Neural cell (in vitro differentiated cells): ENCODE data around the gene CLIC6. TPM values are rescaled to one million over a fixed set of nuclear protein-coding genes. Genes with fewer than 3 reads are reported as not detected.

ENCODE experiments used
- H2AFZ ChIP-seq: fragments of 200-600, 300-800 bp; sonication (generic), shearing (Covaris generic); 2 replicates; pipeline ENCODE4 v1.6.0; 2014; ENCODE audit warnings: low read depth, mild to moderate bottlenecking, antibody characterized with exemption, low read length, moderate library complexity
- H3F3A ChIP-seq: fragments of 200-600 bp; shearing (Covaris generic); 2 replicates; pipeline ENCODE4 v1.6.1; 2016; ENCODE audit warnings: mild to moderate bottlenecking, moderate library complexity, mixed read lengths, antibody characterized with exemption, low read length; ENCODE audit not compliant: insufficient read depth, poor library complexity, severe bottlenecking
- H3K27ac ChIP-seq: fragments of 200-600, 300-800 bp; sonication (generic), shearing (Covaris generic); 2 replicates; pipeline ENCODE4 v1.5.1; 2014; ENCODE audit warnings: mild to moderate bottlenecking, low read length, moderate library complexity
- H3K27me3 ChIP-seq: fragments of 300-800, 200-600 bp; sonication (generic), shearing (Covaris generic); 2 replicates; pipeline ENCODE4 v1.6.0; 2014; ENCODE audit warnings: mild to moderate bottlenecking, low read depth, low read length, moderate library complexity; ENCODE audit not compliant: insufficient read depth
- H3K36me3 ChIP-seq: fragments of 300-800, 200-600 bp; sonication (generic), shearing (Covaris generic); 2 replicates; pipeline ENCODE4 v1.5.1; 2014; ENCODE audit warnings: mild to moderate bottlenecking, antibody characterized with exemption, low read length, moderate library complexity; ENCODE audit not compliant: insufficient read depth
- H3K4me2 ChIP-seq: fragments of 300-800, 200-600 bp; sonication (generic), shearing (Covaris generic); 2 replicates; pipeline ENCODE4 v1.6.0; 2014; ENCODE audit warnings: mild to moderate bottlenecking, low read length
- H3K4me3 ChIP-seq: fragments of 300-800, 200-600 bp; sonication (generic), shearing (Covaris generic); 2 replicates; pipeline ENCODE4 v1.5.1; 2014; ENCODE audit warnings: mild to moderate bottlenecking, low read length, moderate library complexity
- H3K79me2 ChIP-seq: fragments of 200-600 bp; shearing (Covaris generic); replicated peaks from 2 replicates; pipeline ENCODE4 v1.6.0; 2014; ENCODE audit warnings: mild to moderate bottlenecking, low read length, moderate library complexity; ENCODE audit not compliant: insufficient read depth
- H3K9ac ChIP-seq: fragments of 300-800, 200-600 bp; sonication (generic), shearing (Covaris generic); 2 replicates; pipeline ENCODE4 v1.6.1; 2016; ENCODE audit warnings: mild to moderate bottlenecking, low read length, mixed read lengths
- H3K9me2 ChIP-seq: fragments of 200-600 bp; shearing (Covaris generic); 2 replicates; pipeline ENCODE4 v1.6.1; 2016; ENCODE audit warnings: mild to moderate bottlenecking, low read length, mixed read lengths; ENCODE audit not compliant: insufficient read depth
- H3K9me3 ChIP-seq: fragments of 200-600, 300-800 bp; sonication (generic), shearing (Covaris generic); 2 replicates; pipeline ENCODE4 v1.6.1; 2016; ENCODE audit warnings: mild to moderate bottlenecking, mixed run types, low read length, moderate library complexity, mixed read lengths
- H4K20me1 ChIP-seq: fragments of 200-600 bp; shearing (Covaris generic); 2 replicates; pipeline ENCODE4 v1.6.1; 2016; ENCODE audit warnings: mild to moderate bottlenecking, mixed run types; ENCODE audit not compliant: insufficient read depth
- EP300 ChIP-seq: fragments of 450-650 bp; conservative IDR thresholded peaks from 2 replicates; pipeline ENCODE4 v1.6.1; 2014; ENCODE audit warnings: antibody characterized with exemption, mild to moderate bottlenecking, moderate library complexity; ENCODE audit not compliant: poor library complexity, severe bottlenecking
- EZH2 ChIP-seq: fragments of 200-600, 300-800 bp; shearing (Covaris generic), sonication (generic); IDR thresholded peaks from 2 replicates; pipeline ENCODE4 v1.6.1; 2014; ENCODE audit warnings: antibody characterized with exemption, low read length, borderline replicate concordance, mild to moderate bottlenecking; ENCODE audit not compliant: insufficient read depth, poor library complexity, severe bottlenecking
- MXI1 ChIP-seq: fragments of 450-650 bp; conservative IDR thresholded peaks from 2 replicates; pipeline ENCODE4 v1.6.1; 2014; ENCODE audit warnings: antibody characterized with exemption, mild to moderate bottlenecking; ENCODE audit not compliant: poor library complexity, severe bottlenecking
- POLR2AphosphoS5 ChIP-seq: IDR thresholded peaks from 2 replicates; pipeline ENCODE4 v1.6.1; 2012
- RAD21 ChIP-seq: fragments of 450-650 bp; conservative IDR thresholded peaks from 2 replicates; pipeline ENCODE4 v1.6.1; 2014; ENCODE audit warnings: antibody characterized with exemption, mild to moderate bottlenecking, moderate library complexity
- REST ChIP-seq: IDR thresholded peaks from 2 replicates; pipeline ENCODE4 v1.6.1; 2012; ENCODE audit warnings: borderline replicate concordance
- SMC3 ChIP-seq: fragments of 450-650 bp; conservative IDR thresholded peaks from 2 replicates; pipeline ENCODE4 v1.6.1; 2014; ENCODE audit warnings: antibody characterized with exemption, mild to moderate bottlenecking, moderate library complexity; ENCODE audit not compliant: poor library complexity
- TAF1 ChIP-seq: IDR thresholded peaks from 2 replicates; pipeline ENCODE4 v1.6.1; 2012; ENCODE audit warnings: low read depth
- polyA plus RNA-seq: library from polyadenylated mRNA; depleted of rRNA; stranded (reverse); fragments of >200 nt; gene quantifications from 2 replicates; pipeline ENCODE4 v1.2.3, GENCODE V29; 2014
- TF ChIP-seq, protein P1 (sequence below): fragments of 450-650 bp; IDR thresholded peaks from 2 replicates; pipeline ENCODE4 v1.5.1; 2014; ENCODE audit warnings: antibody characterized with exemption, mild to moderate bottlenecking, moderate library complexity; ENCODE audit not compliant: poor library complexity, severe bottlenecking

CLIC6 gene
- polyA plus RNA-seq, 1 donor from 2014 or later = 0.32 TPM

DNA sequence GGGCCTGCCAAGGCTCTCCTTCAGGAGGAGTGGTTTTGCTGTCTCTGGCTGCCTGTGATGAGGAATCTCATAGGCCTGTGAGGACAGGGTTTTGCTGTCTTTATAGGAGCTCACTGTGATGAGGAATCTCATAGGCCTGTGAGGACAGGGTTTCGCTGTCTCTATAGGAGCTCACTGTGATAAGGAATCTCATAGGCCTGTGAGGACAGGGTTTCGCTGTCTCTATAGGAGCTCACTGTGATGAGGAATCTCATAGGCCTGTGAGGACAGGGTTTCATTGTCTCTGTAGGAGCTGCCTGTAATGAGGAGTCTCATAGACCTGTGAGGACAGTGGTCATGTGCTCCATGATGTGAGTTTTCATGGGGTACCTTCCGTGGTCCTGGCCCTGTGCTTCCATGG, 29.0 kb downstream of the CLIC6 start:
- Histone ChIP-seq H3F3A (no peaks in the 10 kb centered on the region), H3K27ac (no peak overlapping the region), H3K4me3 (no peak overlapping the region), H4K20me1 (no peaks in the 10 kb centered on the region), H2AFZ (no peak overlapping the region), H3K9me2 (no peaks in the 10 kb centered on the region), H3K9me3 (no peaks in the 10 kb centered on the region), H3K36me3 (no peaks in the 10 kb centered on the region), H3K9ac (no peak overlapping the region), H3K79me2 (no peaks in the 10 kb centered on the region), H3K27me3 (no peaks in the 10 kb centered on the region), H3K4me2 (no peak overlapping the region)
- TF ChIP-seq REST (no peak), EZH2 (no peak), SMC3 (no peak), TAF1 (no peak), POLR2AphosphoS5 (no peak), RAD21 (no peak), MXI1 (no peak), EP300 (no peak)
- TF ChIP-seq, protein P1, sequence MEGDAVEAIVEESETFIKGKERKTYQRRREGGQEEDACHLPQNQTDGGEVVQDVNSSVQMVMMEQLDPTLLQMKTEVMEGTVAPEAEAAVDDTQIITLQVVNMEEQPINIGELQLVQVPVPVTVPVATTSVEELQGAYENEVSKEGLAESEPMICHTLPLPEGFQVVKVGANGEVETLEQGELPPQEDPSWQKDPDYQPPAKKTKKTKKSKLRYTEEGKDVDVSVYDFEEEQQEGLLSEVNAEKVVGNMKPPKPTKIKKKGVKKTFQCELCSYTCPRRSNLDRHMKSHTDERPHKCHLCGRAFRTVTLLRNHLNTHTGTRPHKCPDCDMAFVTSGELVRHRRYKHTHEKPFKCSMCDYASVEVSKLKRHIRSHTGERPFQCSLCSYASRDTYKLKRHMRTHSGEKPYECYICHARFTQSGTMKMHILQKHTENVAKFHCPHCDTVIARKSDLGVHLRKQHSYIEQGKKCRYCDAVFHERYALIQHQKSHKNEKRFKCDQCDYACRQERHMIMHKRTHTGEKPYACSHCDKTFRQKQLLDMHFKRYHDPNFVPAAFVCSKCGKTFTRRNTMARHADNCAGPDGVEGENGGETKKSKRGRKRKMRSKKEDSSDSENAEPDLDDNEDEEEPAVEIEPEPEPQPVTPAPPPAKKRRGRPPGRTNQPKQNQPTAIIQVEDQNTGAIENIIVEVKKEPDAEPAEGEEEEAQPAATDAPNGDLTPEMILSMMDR = no peak

DNA sequence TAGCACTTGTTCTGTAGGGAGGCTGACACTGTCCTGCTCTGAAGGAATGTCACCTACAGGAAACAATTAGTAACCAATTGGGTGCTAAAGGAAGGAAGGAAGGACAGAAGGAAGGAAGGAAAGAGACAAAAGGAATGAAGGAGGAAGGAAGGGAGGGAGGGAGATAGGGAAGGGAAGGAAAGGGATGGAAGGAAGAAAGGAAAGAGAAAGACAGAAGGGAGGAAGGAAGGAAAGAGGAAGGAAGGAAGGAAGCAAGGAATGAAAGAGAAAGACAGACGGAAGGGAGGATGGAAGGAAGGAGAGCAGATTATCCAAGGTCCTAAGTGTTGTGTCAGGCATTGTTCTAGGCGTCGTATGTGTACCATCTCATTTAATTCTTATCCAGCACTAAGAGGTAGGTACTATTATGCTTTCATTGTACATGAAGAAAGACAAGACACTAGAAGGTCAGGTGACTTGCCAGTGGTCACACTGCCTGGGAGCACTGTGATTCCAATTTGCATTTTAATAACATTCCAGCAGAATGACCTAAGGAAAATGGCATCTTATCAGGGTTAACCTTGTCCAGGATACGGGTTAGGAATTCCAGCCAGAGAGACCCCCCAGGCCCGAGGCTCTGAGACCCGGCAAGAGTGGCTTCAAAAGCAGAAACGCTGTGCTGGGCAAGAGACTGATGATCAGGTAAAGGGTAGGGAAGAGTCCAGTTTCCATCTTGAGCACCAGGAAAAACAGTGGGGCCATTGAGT, 29.6 kb downstream of the CLIC6 start:
- Histone ChIP-seq H3K4me3 (no peak overlapping the region), H3K27ac (no peak overlapping the region)
- TF ChIP-seq, protein P1 = no peak
- TF ChIP-seq SMC3 (no peak), TAF1 (no peak), REST (no peak), EP300 (no peak), RAD21 (no peak), EZH2 (no peak), POLR2AphosphoS5 (no peak), MXI1 (no peak)

More for the DNA sequence above, 29.6 kb downstream of the CLIC6 start:
- H2AFZ ChIP-seq = no peak overlapping the region
- H3K9me3 ChIP-seq = no peaks in the 10 kb centered on the region
- no peaks in the 10 kb centered on the region for H4K20me1 ChIP-seq
- no peak overlapping the region for H3K4me2 ChIP-seq
- H3K27me3 ChIP-seq = no peaks in the 10 kb centered on the region
- H3K9ac ChIP-seq = no peak overlapping the region
- no peaks in the 10 kb centered on the region for H3K79me2 ChIP-seq
- H3K36me3 ChIP-seq = no peaks in the 10 kb centered on the region
- H3K9me2 ChIP-seq = no peaks in the 10 kb centered on the region
- no peaks in the 10 kb centered on the region for H3F3A ChIP-seq
